Activated T-helper 1 cell treated with Interleukin-2 at 50 U/mL for 16 hours (primary cell): ENCODE data around the gene SMARCC1.

ENCODE experiments used
- DNase-seq: peaks from one replicate; pipeline ENCODE4 v3.0.0-alpha.2; 2020; ENCODE audit warnings: low read depth

SMARCC1 gene

GRCh38 chr3:47540281-47540680 lies 241.4 kb downstream of the SMARCC1 start:
- no peak for DNase-seq

- no peak for DNase-seq
These were observed 244.7 kb downstream of the SMARCC1 start for GRCh38 chr3:47536967-47537366.

GRCh38 chr3:47536221-47536891 lies 245.3 kb downstream of the SMARCC1 start:
- no peak for DNase-seq
